ENCODE measurements around the gene SP8.

The SP8 gene

DNA sequence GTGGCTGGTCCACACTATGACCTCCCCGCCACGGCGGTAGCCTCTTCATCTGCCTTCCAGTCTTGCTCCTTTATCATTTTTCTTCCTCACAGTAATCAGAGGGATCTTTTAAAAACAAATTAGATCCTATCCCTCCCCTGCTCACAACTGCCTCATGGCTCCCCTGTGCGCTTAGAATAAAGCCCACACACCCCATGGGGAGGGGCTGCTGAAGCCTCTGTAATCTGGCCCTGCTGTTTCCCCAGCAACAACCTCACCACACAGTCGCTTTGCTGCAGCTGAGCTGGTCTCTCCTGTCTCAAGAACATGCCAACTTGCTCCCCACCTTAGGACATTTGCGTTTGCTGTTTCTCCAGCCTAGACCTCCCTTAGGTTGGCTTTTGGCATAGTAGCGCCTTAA lies 41.0 kb downstream of the SP8 start:
- Mint-ChIP-seq H3K4me3 (no peak overlapping the region), H3K27ac (no peak overlapping the region), H3K27me3 (peaks cover 19% of the 10 kb centered on the region), H3K36me3 (no peaks in the 10 kb centered on the region), H3K4me1 (no peaks in the 10 kb centered on the region), H3K9me3 (no peaks in the 10 kb centered on the region)
- ATAC-seq: no peak

DNA sequence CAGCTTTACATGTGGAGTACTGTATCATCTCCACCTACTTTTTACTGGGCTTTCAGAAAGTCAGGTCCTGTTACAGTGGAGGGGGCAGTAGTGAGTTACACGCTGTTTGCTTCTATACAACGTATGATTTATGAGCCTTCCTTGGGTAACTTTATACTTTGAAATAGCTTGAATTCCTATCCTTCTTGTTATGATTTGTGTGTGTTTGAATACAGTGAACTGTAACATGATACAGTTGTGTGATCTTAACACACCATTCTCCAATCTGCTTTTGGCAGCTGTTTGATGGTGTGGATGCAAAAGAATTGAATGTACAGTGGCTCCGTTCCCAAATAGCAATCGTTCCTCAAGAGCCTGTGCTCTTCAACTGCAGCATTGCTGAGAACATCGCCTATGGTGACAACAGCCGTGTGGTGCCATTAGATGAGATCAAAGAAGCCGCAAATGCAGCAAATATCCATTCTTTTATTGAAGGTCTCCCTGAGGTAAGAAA lies 41.7 kb downstream of the SP8 start:
- no peaks in the 10 kb centered on the region for H3K4me1 Mint-ChIP-seq
- peaks cover 17% of the 10 kb centered on the region for H3K27me3 Mint-ChIP-seq
- H3K27ac Mint-ChIP-seq: no peak overlapping the region
- H3K4me3 Mint-ChIP-seq: no peak overlapping the region
- H3K9me3 Mint-ChIP-seq: no peaks in the 10 kb centered on the region
- no peak for ATAC-seq
- no peaks in the 10 kb centered on the region for H3K36me3 Mint-ChIP-seq

DNA sequence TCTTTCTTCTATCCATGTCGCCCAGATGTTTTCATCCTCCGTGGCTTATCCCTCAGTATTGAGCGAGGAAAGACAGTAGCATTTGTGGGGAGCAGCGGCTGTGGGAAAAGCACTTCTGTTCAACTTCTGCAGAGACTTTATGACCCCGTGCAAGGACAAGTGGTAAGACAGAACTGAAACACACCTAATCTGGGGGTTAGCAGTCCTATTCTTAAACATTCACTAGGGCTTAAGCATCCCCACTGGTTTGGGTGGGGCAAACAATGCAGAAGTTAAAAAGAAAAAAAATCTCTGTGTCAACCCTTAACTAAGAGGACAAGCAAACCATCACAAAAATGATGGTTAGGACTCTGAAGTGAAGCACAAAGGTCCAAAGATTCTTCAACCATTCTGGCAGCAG lies 43.8 kb downstream of the SP8 start:
- peaks cover 10% of the 10 kb centered on the region for H3K27me3 Mint-ChIP-seq
- no peaks in the 10 kb centered on the region for H3K9me3 Mint-ChIP-seq
- no peaks in the 10 kb centered on the region for H3K4me1 Mint-ChIP-seq
- ATAC-seq: no peak
- H3K36me3 Mint-ChIP-seq: no peaks in the 10 kb centered on the region
- no peak overlapping the region for H3K4me3 Mint-ChIP-seq
- no peak overlapping the region for H3K27ac Mint-ChIP-seq

DNA sequence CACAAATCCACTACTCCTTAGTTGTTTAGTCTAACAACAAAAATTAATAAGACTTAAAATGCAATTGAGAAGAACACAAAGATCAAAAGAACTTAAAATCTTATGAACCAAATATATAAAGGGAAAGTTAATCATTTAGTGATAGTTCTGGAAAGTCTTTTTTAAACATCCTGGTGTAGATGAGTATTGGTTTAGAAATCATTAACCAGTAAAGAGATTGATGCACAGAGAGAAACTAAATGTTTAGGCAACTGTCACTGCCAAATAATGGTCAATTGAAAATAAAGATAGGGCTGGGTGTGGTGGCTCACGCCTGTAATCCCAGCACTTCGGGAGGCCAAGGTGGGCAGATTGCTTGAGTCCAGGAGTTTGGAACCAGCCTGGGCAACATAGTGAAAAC lies 44.9 kb downstream of the SP8 start:
- Mint-ChIP-seq H3K27ac (no peak overlapping the region), H3K4me1 (no peaks in the 10 kb centered on the region), H3K4me3 (no peak overlapping the region), H3K27me3 (peaks cover 10% of the 10 kb centered on the region), H3K36me3 (no peaks in the 10 kb centered on the region), H3K9me3 (no peaks in the 10 kb centered on the region)
- no peak for ATAC-seq

DNA sequence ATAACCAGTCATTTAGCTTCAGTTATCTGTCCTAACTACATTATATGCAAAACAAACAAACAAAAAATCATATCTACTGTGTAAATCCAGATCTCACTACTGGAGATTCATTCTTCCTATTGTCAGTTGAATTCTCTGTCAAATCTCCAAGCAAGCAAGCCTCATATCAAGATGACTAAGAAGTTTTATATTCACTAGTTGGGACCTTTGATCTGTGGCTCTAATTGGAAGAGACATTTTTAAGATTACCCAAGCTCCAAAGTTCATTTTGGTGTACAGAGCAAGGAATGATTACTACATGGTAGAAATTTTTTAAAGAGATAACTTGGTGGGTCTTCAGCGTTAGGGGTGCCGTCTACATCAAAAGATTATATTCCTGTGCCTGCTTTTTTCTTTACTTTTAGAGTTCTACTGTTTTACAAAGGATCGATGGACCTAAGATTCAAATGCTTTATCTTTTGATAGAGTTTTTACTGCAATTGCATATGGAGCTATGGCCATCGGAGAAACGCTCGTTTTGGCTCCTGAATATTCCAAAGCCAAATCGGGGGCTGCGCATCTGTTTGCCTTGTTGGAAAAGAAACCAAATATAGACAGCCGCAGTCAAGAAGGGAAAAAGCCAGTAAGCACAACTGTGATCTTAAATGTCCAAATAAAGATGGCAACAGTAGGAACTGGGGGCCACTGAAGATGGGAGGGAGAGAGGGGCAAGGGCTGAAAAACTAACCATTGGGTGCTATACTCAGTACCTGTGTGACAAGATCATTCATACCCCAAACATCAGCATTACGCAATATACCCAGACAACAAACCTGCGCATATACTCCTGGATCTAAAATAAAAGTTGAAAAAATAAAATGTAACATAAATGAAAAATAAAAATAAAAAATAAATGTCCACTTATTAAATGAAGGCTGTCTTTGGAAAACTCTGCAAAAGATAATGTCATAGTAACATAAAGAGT lies 47.9 kb downstream of the SP8 start:
- Mint-ChIP-seq H3K9me3 (no peaks in the 10 kb centered on the region), H3K36me3 (no peaks in the 10 kb centered on the region), H3K27me3 (no peaks in the 10 kb centered on the region), H3K4me1 (no peaks in the 10 kb centered on the region), H3K27ac (no peak overlapping the region), H3K4me3 (no peak overlapping the region)
- ATAC-seq: no peak

DNA sequence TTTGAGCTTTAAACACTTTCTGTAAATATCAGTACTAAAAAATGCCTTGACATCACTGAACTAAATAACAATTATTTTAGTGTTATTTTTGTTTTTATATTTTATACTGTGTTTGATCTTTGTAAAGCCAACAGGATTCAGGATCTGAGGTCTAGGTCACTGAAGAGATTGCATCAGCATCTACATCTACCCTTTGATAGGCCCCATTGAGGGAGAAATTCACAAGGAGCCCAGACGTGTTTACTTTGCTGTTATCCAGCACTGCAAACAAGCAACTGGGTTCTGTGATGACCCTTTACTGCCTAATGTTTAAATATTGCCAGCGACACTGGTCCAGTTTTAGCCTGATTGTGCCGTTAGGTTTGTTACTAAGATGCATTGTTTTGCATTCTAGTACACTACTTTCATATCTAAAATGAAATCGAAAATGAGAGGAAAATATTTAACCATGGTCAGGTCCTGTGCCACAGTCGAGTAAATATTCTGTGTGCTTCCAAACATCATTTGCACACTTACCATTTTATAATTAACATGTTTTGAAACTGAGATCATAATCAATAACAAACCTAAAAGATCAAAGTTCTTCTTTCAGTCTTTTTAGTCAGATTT lies 48.7 kb downstream of the SP8 start:
- Mint-ChIP-seq H3K4me3 (no peak overlapping the region), H3K36me3 (no peaks in the 10 kb centered on the region), H3K27ac (no peak overlapping the region), H3K27me3 (no peaks in the 10 kb centered on the region), H3K4me1 (no peaks in the 10 kb centered on the region), H3K9me3 (no peaks in the 10 kb centered on the region)
- no peak for ATAC-seq

DNA sequence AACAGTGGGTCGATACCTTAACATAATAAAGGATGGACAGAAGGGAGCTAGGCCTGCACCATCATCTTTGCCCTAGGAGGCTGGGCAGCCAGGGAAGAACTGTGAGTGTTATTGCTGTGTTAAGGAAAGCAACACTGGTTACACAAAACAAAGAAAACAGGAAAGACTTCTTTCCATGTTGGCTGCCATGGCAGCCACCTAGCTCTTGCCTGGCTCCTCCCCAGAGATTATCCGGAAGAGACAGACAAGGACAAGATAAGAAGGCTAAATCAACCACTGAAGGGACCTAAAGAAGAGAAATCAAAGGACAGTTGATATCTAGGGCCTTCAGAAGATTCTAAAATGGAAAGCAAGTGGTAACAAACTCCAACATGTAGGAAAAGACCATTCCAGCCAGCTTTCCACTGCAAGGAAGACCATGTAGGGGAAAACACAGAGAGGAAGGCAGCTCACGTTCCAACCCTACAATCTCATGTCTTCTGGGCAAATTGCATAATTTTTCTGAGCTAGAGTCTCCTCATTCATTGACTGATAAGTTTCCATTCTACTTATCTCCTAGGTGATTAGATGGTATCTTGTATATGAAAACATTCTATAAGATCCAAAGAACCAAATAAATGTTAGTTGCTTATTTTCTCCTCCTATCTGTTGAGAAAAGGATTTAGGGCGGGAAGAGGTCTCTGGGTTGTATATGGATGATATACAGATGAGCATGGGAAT lies 51.2 kb downstream of the SP8 start:
- Mint-ChIP-seq H3K27me3 (no peaks in the 10 kb centered on the region), H3K4me3 (no peak overlapping the region), H3K27ac (no peak overlapping the region), H3K9me3 (no peaks in the 10 kb centered on the region), H3K36me3 (no peaks in the 10 kb centered on the region), H3K4me1 (no peaks in the 10 kb centered on the region)
- no peak for ATAC-seq

Measured in stimulated activated memory B cell treated with anti-CD40 and anti-IgM and Interleukin-4, amounts not matched to agents 10 μg/mL and 1 μg/mL and 100 μg/mL, for 72 hours (primary cell).